Endothelial cell of umbilical vein (primary cell): ENCODE measurements around the gene ZBTB20. TPM values are rescaled to one million over a fixed set of nuclear protein-coding genes. Genes with fewer than 3 reads are reported as not detected.

ENCODE experiments used
- BruUV-seq: library from RNA; stranded (reverse); fragments of 400-500 nt; replicated peaks from 2 replicates; lab custom pipeline; 2021; lab: Mats Ljungman, UMichigan
- CTCF ChIA-PET: fragments of 300-600, 350-600 bp; sonication (Branson Sonifier 250); formaldehyde crosslinking; loops from one replicate; lab custom pipeline; 2021; ENCODE audit warnings: antibody characterized with exemption, inconsistent platforms; lab: Charles Lee
- POLR2A ChIA-PET: fragments of 300-600, 350-600 bp; sonication (Branson Sonifier 250); formaldehyde crosslinking; loops from one replicate; lab custom pipeline; 2021; ENCODE audit warnings: antibody characterized with exemption, inconsistent platforms; lab: Charles Lee
- DNase-seq: peaks from one replicate; pipeline ENCODE4 v3.0.0-alpha.2; 2011; ENCODE audit warnings: low read depth, low spot score
- FAIRE-seq: peaks from 2 replicates; lab custom pipeline; 2011; peaks lifted over from hg19 to GRCh38; lab: Jason Lieb, UNC
- H2AFZ ChIP-seq: 2 replicates; pipeline ENCODE4 v1.6.0; 2012; ENCODE audit warnings: low read depth, low read length, control low read depth, inconsistent platforms
- H3K27ac ChIP-seq: 2 replicates; pipeline ENCODE4 v1.5.1; 2011; ENCODE audit warnings: low read depth, mild to moderate bottlenecking, control low read depth, low read length, moderate library complexity; ENCODE audit not compliant: insufficient read depth
- H3K27me3 ChIP-seq, 2 experiments: 2 replicates each; pipeline versions ENCODE4 v1.6.0 to v1.6.1; 2011; ENCODE audit warnings: low read length in 2 of 2, mixed read lengths in 1 of 2; ENCODE audit not compliant: control insufficient read depth in 2 of 2, insufficient read depth in 2 of 2
- H3K36me3 ChIP-seq, 2 experiments: 2 replicates in 1 of 2; 3 replicates in 1 of 2; pipeline ENCODE4 v1.5.1; 2011; ENCODE audit warnings: low read length in 2 of 2, mild to moderate bottlenecking in 1 of 2, moderate library complexity in 1 of 2; ENCODE audit not compliant: control insufficient read depth in 2 of 2, insufficient read depth in 2 of 2; ENCODE audit errors: extremely low read depth in 1 of 2
- H3K4me1 ChIP-seq: 3 replicates; pipeline ENCODE4 v1.5.1; 2011; ENCODE audit warnings: mild to moderate bottlenecking, low read length; ENCODE audit not compliant: control insufficient read depth, insufficient read depth; ENCODE audit errors: extremely low read depth
- H3K4me2 ChIP-seq: 2 replicates; pipeline ENCODE4 v1.6.1; 2011; ENCODE audit warnings: low read length, control low read depth, mixed read lengths; ENCODE audit not compliant: insufficient read depth
- H3K4me3 ChIP-seq, 3 experiments: fragments of 200-600 bp in 1 of 3; sonication (generic), shearing (Covaris generic) in 1 of 3; replicated peaks in 1 of 3; 2 replicates each; pipeline ENCODE4 v1.5.1; 2011 to 2016; ENCODE audit warnings: control low read depth in 3 of 3, low read length in 3 of 3, mild to moderate bottlenecking in 2 of 3, inconsistent platforms in 1 of 3, low read depth in 1 of 3, moderate library complexity in 1 of 3; ENCODE audit not compliant: insufficient read depth in 1 of 3
- H3K79me2 ChIP-seq: 2 replicates; pipeline ENCODE4 v1.6.0; 2012; ENCODE audit warnings: low read length, inconsistent platforms; ENCODE audit not compliant: control insufficient read depth, insufficient read depth
- H3K9ac ChIP-seq: replicated peaks from 2 replicates; pipeline ENCODE3; 2011; ENCODE audit warnings: low read length, control low read depth; ENCODE audit not compliant: insufficient read depth; ENCODE audit errors: extremely low read depth
- H3K9me1 ChIP-seq: replicated peaks from 3 replicates; pipeline ENCODE4 v1.6.0; 2011; ENCODE audit warnings: mild to moderate bottlenecking, low read length; ENCODE audit not compliant: control insufficient read depth, insufficient read depth; ENCODE audit errors: extremely low read depth
- H3K9me3 ChIP-seq: replicated peaks from 2 replicates; pipeline ENCODE4 v1.5.1; 2012; ENCODE audit warnings: low read length, inconsistent platforms; ENCODE audit not compliant: control insufficient read depth, insufficient read depth
- H4K20me1 ChIP-seq: replicated peaks from 2 replicates; pipeline ENCODE3; 2011; ENCODE audit warnings: mild to moderate bottlenecking, low read length; ENCODE audit not compliant: control insufficient read depth, insufficient read depth; ENCODE audit errors: extremely low read depth
- EZH2 ChIP-seq: IDR thresholded peaks from 2 replicates; pipeline ENCODE4 v1.6.1; 2012; ENCODE audit warnings: borderline replicate concordance, low read depth, mild to moderate bottlenecking, moderate library complexity, low read length, inconsistent platforms; ENCODE audit not compliant: severe bottlenecking
- FOS ChIP-seq: IDR thresholded peaks from 2 replicates; pipeline ENCODE4 v1.6.1; 2011; ENCODE audit warnings: mild to moderate bottlenecking, low read length, moderate library complexity, borderline replicate concordance; ENCODE audit not compliant: insufficient read depth
- GATA2 ChIP-seq: IDR thresholded peaks from 2 replicates; pipeline ENCODE4 v1.7.0; 2011; ENCODE audit warnings: low read depth, mild to moderate bottlenecking, moderate library complexity, mixed read lengths, low read length; ENCODE audit not compliant: insufficient read length, insufficient read depth
- JUN ChIP-seq: IDR thresholded peaks from 2 replicates; pipeline ENCODE4 v1.6.1; 2011; ENCODE audit warnings: borderline replicate concordance, low read depth; ENCODE audit not compliant: insufficient read length, insufficient read depth
- MYC ChIP-seq: IDR thresholded peaks from one replicate; pipeline ENCODE4 v1.6.1; 2011; ENCODE audit warnings: mild to moderate bottlenecking, low read depth, low read length
- POLR2A ChIP-seq: IDR thresholded peaks from 2 replicates; pipeline ENCODE4 v1.6.1; 2012; ENCODE audit warnings: low read depth, mild to moderate bottlenecking, control low read depth, low read length
- POLR2AphosphoS5 ChIP-seq: IDR thresholded peaks from 2 replicates; pipeline ENCODE4 v1.6.1; 2012; ENCODE audit warnings: low read depth, mild to moderate bottlenecking, control low read depth, low read length, moderate library complexity; ENCODE audit not compliant: insufficient read depth
- dilution Hi-C: fragments of 300-500 bp; cut with MboI; formaldehyde crosslinking; loops from one replicate; pipeline ENCODE4 v1.15.0; 2019; ENCODE audit warnings: low sequenced_read_pairs; ENCODE audit not compliant: extremely low pct_ligation_motif_present
- intact Hi-C: fragments of 100-400 bp; cut with micrococcal nuclease; formaldehyde crosslinking; loops from one replicate; pipeline ENCODE4 v1.10.0; 2022
- polyA plus RNA-seq, 4 experiments: library from polyadenylated mRNA; depleted of rRNA in 3 of 4; stranded (reverse) in 3 of 4; unstranded in 1 of 4; fragments of >200 nt; gene quantifications; 2 replicates each; pipeline versions ENCODE4 v1.2.1 to v1.2.3, GENCODE V29; 2011 to 2012; ENCODE audit warnings: missing spikeins in 1 of 4
- total RNA-seq: library from RNA; stranded (reverse); gene quantifications from 2 replicates; pipeline ENCODE4 v1.2.3, GENCODE V29; 2021
- TF ChIP-seq, protein P1 (sequence below), 2 donors: IDR thresholded peaks; 1 replicate in 1 of 2; 2 replicates in 1 of 2; pipeline ENCODE4 v1.5.1; 2011; ENCODE audit warnings: low read length in 2 of 2, mild to moderate bottlenecking in 2 of 2, moderate library complexity in 2 of 2, control low read depth in 1 of 2, inconsistent platforms in 1 of 2, low read depth in 1 of 2; ENCODE audit not compliant: insufficient read depth in 1 of 2; ENCODE audit errors: extremely low read depth in 1 of 2
- TF ChIP-seq, protein P2 (sequence below): IDR thresholded peaks from 2 replicates; pipeline ENCODE4 v1.6.1; 2011; ENCODE audit not compliant: insufficient read depth, insufficient read length

The ZBTB20 gene
- total and polyA plus RNA-seq, 2 donors (not counting 3 experiments of a cell fraction or from before 2014, with no cell fraction given), result 2.1 to 20.5 TPM

DNA sequence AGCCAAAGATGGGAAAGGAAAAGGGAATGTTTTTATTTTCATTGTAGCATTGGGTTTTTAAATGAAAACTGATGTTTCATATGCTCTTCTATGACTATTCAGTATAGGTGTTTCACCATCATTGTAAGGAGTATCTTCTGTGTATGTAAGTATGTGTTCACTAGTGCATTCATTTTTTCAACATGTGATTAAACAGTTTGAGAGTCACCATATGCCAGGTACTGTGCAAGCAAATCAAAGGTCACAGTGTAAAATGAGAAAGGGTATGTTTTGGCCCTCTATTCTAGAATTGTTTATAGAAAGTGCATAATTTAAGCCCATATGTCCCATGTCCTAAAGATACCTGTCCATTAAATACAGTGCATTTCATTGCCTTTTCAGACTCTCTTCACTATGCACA is 207.2 kb downstream of the ZBTB20 start:
- Histone ChIP-seq H3K4me2 (no peak overlapping the region), H3K9ac (no peak overlapping the region), H3K4me3 (no peak overlapping the region), H3K9me1 (no peaks in the 10 kb centered on the region), H3K27me3 (no peaks in the 10 kb centered on the region), H3K79me2 (no peaks in the 10 kb centered on the region), H3K9me3 (no peaks in the 10 kb centered on the region), H2AFZ (no peak overlapping the region), H3K27ac (no peak overlapping the region), H3K4me1 (no peaks in the 10 kb centered on the region), H3K36me3 (no peaks in the 10 kb centered on the region), H4K20me1 (no peaks in the 10 kb centered on the region)
- ChIA-PET POLR2A (no interaction called here), CTCF (no interaction called here)
- intact Hi-C loops, result no loop called here
- TF ChIP-seq POLR2AphosphoS5, result no peak
- no peak for TF ChIP-seq POLR2A
- TF ChIP-seq FOS, result no peak
- TF ChIP-seq, protein P1, sequence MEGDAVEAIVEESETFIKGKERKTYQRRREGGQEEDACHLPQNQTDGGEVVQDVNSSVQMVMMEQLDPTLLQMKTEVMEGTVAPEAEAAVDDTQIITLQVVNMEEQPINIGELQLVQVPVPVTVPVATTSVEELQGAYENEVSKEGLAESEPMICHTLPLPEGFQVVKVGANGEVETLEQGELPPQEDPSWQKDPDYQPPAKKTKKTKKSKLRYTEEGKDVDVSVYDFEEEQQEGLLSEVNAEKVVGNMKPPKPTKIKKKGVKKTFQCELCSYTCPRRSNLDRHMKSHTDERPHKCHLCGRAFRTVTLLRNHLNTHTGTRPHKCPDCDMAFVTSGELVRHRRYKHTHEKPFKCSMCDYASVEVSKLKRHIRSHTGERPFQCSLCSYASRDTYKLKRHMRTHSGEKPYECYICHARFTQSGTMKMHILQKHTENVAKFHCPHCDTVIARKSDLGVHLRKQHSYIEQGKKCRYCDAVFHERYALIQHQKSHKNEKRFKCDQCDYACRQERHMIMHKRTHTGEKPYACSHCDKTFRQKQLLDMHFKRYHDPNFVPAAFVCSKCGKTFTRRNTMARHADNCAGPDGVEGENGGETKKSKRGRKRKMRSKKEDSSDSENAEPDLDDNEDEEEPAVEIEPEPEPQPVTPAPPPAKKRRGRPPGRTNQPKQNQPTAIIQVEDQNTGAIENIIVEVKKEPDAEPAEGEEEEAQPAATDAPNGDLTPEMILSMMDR (IDR thresholded peaks at IDR 0.05; ENCODE audit: extremely low read depth in 1 of 2, insufficient read depth in 1 of 2, low read depth in 1 of 2, low read length in 2 of 2), result no peak
- TF ChIP-seq JUN, result no peak
- TF ChIP-seq, protein P2, sequence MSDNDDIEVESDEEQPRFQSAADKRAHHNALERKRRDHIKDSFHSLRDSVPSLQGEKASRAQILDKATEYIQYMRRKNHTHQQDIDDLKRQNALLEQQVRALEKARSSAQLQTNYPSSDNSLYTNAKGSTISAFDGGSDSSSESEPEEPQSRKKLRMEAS, result no peak
- no peak for TF ChIP-seq GATA2
- no peak for TF ChIP-seq EZH2
- TF ChIP-seq MYC, result no peak
- FAIRE-seq, result no peak
- no TSS peak for BruUV-seq
- DNase-seq, result no peak
- dilution Hi-C loops, result no loop called here
